Limb (tissue), 2 donors: ENCODE results near the gene APOBEC3A.
"Not testable (repeated sequence)": the region's sequence is repeated elsewhere in the genome, so short reads cannot be mapped to it uniquely, and the experiment has no call there.

Experiments used
- DNase-seq, 2 donors: peaks; one replicate each; pipeline ENCODE4 v3.0.0-alpha.2; 2016; ENCODE audit errors: extremely low spot score in 2 of 2

APOBEC3A gene

DNA sequence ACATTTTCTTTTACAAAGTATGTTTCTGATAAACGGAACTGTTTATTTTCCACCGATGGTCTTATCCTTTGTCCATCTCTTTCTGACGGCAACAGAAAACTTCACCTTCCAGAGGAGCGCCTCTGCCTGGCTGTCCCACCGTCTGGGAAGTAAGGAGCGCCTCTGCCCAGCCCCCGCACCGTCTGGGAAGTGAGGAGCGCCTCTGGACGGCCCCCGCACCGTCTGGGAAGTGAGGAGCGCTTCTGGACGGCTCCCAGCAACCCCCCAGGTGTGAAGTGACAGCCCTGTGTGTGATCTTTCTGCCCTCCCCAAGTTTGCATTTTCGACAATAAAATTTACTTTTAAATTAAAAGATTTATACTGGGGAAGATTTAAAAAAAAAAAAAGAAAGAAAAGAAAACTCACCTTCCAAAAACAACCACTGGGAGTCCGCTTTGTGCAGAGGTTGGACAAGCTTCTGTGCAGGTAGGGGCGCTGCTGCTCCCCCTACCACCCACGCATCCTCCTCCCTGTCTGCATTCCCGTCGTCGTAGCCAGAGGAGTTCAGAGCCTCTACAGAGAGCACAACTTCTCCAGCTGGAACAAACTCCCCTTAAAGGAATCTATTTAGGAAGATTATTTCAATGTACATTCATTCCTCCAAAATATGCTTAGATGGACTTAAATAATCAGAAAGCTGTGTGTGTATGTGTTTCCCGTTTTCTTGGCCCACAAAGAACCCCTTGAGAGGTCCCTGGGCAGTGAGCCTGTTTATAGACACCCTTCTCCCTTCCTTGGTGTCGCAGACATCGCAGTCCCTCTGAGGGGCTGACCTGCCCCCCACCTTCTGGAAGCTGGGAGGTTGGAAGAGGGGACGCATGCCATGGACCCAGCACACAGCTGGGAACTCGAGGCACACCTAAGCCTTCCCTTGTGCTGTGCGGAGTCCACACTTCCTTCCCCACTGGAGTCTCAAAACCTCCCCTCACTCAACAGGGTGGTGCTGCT lies 23.9 kb downstream of the APOBEC3A start:
- peak; percentile 55 to 71 for DNase-seq

DNA sequence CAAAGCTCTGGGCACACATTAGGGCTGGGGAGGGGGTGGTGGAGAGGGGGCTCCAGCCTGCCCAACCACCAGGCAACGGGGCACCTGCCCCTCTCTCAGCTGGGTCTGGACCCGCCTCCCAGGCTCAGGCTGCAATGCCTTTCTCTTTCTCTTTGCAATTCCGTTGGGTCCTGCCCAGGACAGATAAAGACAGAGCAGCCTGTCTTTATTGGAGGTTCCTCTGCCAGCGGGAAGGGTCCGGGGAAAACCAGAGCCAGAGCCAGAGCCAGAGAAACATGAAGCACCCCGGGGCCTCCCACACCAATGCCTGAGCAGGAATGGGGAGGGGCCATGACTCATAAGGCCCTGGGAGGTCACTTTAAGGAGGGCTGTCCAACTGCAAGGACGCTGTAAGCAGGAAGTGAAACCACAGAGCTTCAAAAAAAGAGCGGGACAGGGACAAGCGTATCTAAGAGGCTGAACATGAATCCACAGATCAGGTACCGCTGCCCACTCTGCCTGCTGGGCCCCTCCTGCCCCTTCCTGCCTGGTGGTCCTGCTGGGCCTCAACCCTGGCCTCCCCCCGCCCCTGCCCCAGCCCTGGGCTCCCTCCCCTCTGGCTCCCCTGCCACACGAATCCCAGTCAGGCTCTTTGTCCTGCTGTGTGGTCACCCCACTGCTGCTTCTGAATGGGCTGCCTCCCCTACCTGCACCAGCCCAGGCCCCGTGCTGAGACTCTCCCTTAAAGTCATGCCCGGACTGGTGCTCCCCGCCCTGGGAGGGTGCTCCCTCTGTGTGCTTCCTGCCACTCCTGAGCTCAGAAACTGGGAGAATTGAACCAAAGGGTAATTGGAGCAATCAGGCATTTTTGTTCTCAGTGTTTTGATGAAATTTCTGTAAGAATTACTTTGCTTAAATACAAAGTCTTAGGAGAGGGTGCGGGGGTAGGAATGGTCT lies 24.9 kb downstream of the APOBEC3A start, which contains the start of gene APOBEC3B:
Gene APOBEC3B (plus strand): TSS at position 356 of the 936 bp plus-strand sequence. CDS start 107 bp downstream, at position 463.
- peak; percentile 73 to 81 for DNase-seq

DNA sequence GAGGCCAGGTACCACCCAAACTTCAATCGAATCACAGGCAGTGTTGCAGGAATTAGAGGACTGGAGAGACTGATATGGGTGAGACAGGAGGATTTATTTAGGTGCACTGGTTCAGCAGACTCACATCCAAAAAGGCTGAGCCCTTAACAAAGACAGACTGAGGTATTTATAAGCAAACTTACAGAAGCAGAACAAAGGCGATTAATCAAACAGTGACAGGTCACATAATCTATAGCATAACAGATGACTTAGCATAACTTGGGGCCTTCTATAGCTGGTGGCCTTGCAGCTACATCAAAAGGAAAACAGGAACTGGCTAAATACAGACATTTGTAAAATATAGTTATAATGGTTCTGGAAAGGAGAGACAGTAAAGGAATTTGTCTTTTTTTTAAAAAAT lies 26.8 kb downstream of the APOBEC3A start:
- no peak for DNase-seq

GRCh38 chr22:38984784-38985757 lies 27.7 kb downstream of the APOBEC3A start:
- DNase-seq = not testable (repeated sequence)

DNA sequence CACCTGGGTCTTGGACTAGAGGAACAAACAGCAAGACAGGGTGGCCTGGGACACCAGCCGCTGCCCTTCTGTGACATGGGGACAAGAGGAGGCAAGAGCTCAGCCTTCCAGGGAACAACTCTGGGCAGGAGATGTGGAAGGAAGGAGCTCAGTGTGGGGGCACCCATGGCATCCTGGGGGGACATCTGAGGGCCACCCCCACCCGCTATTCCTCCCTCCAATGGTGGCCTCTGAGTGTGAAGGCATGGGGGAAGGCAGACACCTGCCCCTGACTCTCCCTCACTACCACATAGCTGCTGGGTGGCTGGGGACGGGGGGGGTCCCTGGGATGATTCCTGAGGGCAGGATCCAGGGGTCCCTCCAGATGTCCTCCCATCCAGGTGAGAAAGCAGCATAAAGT lies 29.2 kb downstream of the APOBEC3A start:
- no peak for DNase-seq

GRCh38 chr22:38987171-38987895 lies 29.9 kb downstream of the APOBEC3A start:
- DNase-seq = no peak

DNA sequence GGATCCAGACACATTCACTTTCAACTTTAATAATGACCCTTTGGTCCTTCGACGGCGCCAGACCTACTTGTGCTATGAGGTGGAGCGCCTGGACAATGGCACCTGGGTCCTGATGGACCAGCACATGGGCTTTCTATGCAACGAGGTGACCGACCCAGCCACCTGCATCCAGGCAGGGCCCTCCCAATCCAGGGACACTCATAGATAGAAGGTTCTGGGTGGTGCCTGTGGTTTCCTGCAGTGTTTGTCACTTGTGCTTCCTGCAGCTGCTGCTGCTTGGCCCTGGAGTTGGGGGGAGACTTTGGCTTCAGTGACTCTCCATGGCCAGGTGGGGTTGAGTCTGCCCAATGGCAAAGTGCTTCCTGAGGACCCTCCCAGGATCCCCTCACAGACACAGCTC lies 32.1 kb downstream of the APOBEC3A start:
- DNase-seq = no peak

- peak in 1 of 2 donors; percentile 36 for DNase-seq
Measured at GRCh38 chr22:38992871-38993371, 35.5 kb downstream of the APOBEC3A start.

- DNase-seq = no peak
Measured at GRCh38 chr22:38996105-38996504, 38.7 kb downstream of the APOBEC3A start.

- no peak for DNase-seq
Measured at GRCh38 chr22:38997518-38997917, 40.1 kb downstream of the APOBEC3A start.

- peak; percentile 72 to 73 for DNase-seq
Measured at GRCh38 chr22:39003165-39003638, 45.8 kb downstream of the APOBEC3A start.

GRCh38 chr22:39007177-39007576 lies 49.8 kb downstream of the APOBEC3A start:
- no peak for DNase-seq

GRCh38 chr22:39008271-39008850 lies 51.0 kb downstream of the APOBEC3A start:
- DNase-seq = not testable (repeated sequence)

DNA sequence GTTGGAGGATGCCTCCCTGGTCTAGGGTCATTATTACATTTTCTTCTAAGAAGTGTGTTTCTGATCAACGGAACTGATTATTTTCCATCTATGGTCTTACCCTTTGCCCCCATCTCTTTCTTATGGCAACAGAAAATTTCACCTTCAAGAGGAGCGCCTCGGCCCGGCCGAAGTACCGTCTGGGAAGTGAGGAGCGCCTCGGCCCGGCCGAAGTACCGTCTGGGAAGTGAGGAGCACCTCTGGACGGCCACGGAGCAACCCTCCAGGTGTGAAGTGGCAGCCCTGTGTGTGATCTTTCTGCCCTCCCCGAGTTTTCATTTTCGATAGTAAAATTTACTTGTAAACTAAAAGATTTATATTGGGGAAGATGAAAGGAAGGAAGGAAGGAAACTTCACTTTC lies 53.5 kb downstream of the APOBEC3A start:
- no peak for DNase-seq
